B cell (primary cell): ENCODE data around the gene SERPINE1. TPM values are rescaled to one million over a fixed set of nuclear protein-coding genes. Genes with fewer than 3 reads are reported as not detected.

Experiments used
- ATAC-seq: fragments of 200-7000 bp; cut with Tn5 transposase; one replicate; pipeline ENCODE4 v1.10.0; 2021; ENCODE audit warnings: low read depth, mild to moderate bottlenecking, moderate number of reproducible peaks, moderate library complexity
- CTCF ChIA-PET: fragments of 350-600 bp; sonication (Branson Sonifier 250); formaldehyde crosslinking; loops from one replicate; lab custom pipeline; 2021; ENCODE audit warnings: antibody characterized with exemption, inconsistent platforms; lab: Charles Lee
- POLR2A ChIA-PET: fragments of 350-600 bp; sonication (Branson Sonifier 250); formaldehyde crosslinking; loops from one replicate; lab custom pipeline; 2021; ENCODE audit warnings: antibody characterized with exemption; lab: Charles Lee
- DNase-seq: peaks from one replicate; pipeline ENCODE4 v3.0.0; 2013
- H2AFZ ChIP-seq: 2 replicates; pipeline ENCODE4 v1.6.1; 2012; ENCODE audit warnings: mild to moderate bottlenecking, low read depth, low read length; ENCODE audit not compliant: insufficient read depth, poor library complexity, severe bottlenecking
- H3K27ac ChIP-seq, 2 donors: 1 replicate in 1 of 2; 2 replicates in 1 of 2; pipeline ENCODE4 v1.5.1; 2012 to 2013; ENCODE audit warnings: low read length in 2 of 2, mild to moderate bottlenecking in 2 of 2, moderate library complexity in 1 of 2
- H3K27me3 ChIP-seq, 4 experiments: fragments of 200-600 bp in 1 of 4; sonication (generic) in 1 of 4; replicated peaks in 1 of 4; 1 replicate in 2 of 4; 2 replicates in 2 of 4; pipeline versions ENCODE4 v1.6.1 to v1.7.0; 2013 to 2016; ENCODE audit warnings: low read length in 3 of 4, mild to moderate bottlenecking in 2 of 4, mixed read lengths in 1 of 4, moderate library complexity in 1 of 4; ENCODE audit not compliant: insufficient read depth in 4 of 4, control insufficient read depth in 3 of 4; ENCODE audit errors: control extremely low read depth in 1 of 4
- H3K36me3 ChIP-seq, 2 experiments: replicated peaks in 1 of 2; 1 replicate in 1 of 2; 2 replicates in 1 of 2; pipeline versions ENCODE4 v1.6.1 to v1.7.1; 2013; ENCODE audit warnings: low read length in 1 of 2; ENCODE audit not compliant: insufficient read depth in 2 of 2, control insufficient read depth in 1 of 2; ENCODE audit errors: control extremely low read depth in 1 of 2, extremely low read depth in 1 of 2
- H3K4me1 ChIP-seq, 2 donors: fragments of 200-600 bp in 1 of 2; sonication (generic) in 1 of 2; 1 replicate in 1 of 2; 2 replicates in 1 of 2; pipeline versions ENCODE4 v1.5.1 to v1.6.1; 2013 to 2017; ENCODE audit warnings: low read length in 2 of 2; ENCODE audit not compliant: control insufficient read depth in 2 of 2, insufficient read depth in 2 of 2
- H3K4me2 ChIP-seq: replicated peaks from 2 replicates; pipeline ENCODE3; 2012; ENCODE audit warnings: mild to moderate bottlenecking, low read depth, low read length; ENCODE audit not compliant: poor library complexity, severe bottlenecking
- H3K4me3 ChIP-seq, 5 experiments: fragments of 200-600 bp in 1 of 5; sonication (generic) in 1 of 5; 1 replicate in 3 of 5; 2 replicates in 2 of 5; pipeline versions ENCODE4 v1.5.1 to v1.7.0; 2011 to 2016; ENCODE audit warnings: low read length in 4 of 5, mild to moderate bottlenecking in 4 of 5, low read depth in 2 of 5, control low read depth in 1 of 5, moderate library complexity in 1 of 5; ENCODE audit not compliant: insufficient read depth in 1 of 5; ENCODE audit errors: control extremely low read depth in 1 of 5, extremely low read depth in 1 of 5
- H3K79me2 ChIP-seq: fragments of 200-600 bp; sonication (generic); one replicate; pipeline ENCODE4 v1.6.0; 2016; ENCODE audit warnings: low read length; ENCODE audit not compliant: control insufficient read depth, insufficient read depth
- H3K9ac ChIP-seq: fragments of 200-600 bp; sonication (generic); 2 replicates; pipeline ENCODE4 v1.6.1; 2017; ENCODE audit warnings: mild to moderate bottlenecking, low read length, moderate library complexity
- H3K9me3 ChIP-seq, 3 donors: one replicate each; pipeline versions ENCODE4 v1.6.1 to v1.7.1; 2013; ENCODE audit warnings: low read length in 2 of 3; ENCODE audit not compliant: control insufficient read depth in 2 of 3, insufficient read depth in 1 of 3; ENCODE audit errors: control extremely low read depth in 1 of 3
- H4K20me1 ChIP-seq: 2 replicates; pipeline ENCODE4 v1.6.0; 2012; ENCODE audit warnings: mild to moderate bottlenecking, low read length; ENCODE audit not compliant: insufficient read depth, control insufficient read depth, poor library complexity, severe bottlenecking
- H3K27ac Mint-ChIP-seq: one replicate; pipeline ENCODE4 v1.8.0; 2021; ENCODE audit warnings: mixed read lengths
- H3K27me3 Mint-ChIP-seq: one replicate; pipeline ENCODE4 v1.8.0; 2021; ENCODE audit warnings: mixed read lengths
- H3K4me1 Mint-ChIP-seq: one replicate; pipeline ENCODE4 v1.8.0; 2021; ENCODE audit warnings: mixed read lengths
- H3K4me3 Mint-ChIP-seq: one replicate; pipeline ENCODE4 v1.8.0; 2021; ENCODE audit warnings: mixed read lengths
- H3K9me3 Mint-ChIP-seq: one replicate; pipeline ENCODE4 v1.8.0; 2022; ENCODE audit warnings: mixed read lengths; ENCODE audit not compliant: insufficient read depth
- EZH2 ChIP-seq: IDR thresholded peaks from 2 replicates; pipeline ENCODE4 v1.6.1; 2012; ENCODE audit warnings: borderline replicate concordance, low read depth, mild to moderate bottlenecking, moderate library complexity, low read length; ENCODE audit not compliant: insufficient read depth, poor library complexity, severe bottlenecking
- WGBS: methylation state at CpG from one replicate; pipeline ENCODE4 v1.1.5; 2013; ENCODE audit warnings: missing lambda C conversion rate; ENCODE audit not compliant: insufficient coverage; 5-methylcytosine and 5-hydroxymethylcytosine counted together
- intact Hi-C: fragments of 100-400 bp; cut with micrococcal nuclease; formaldehyde crosslinking; loops from one replicate; pipeline ENCODE4 v1.10.0; 2022
- polyA plus RNA-seq: library from polyadenylated mRNA; depleted of rRNA; stranded (reverse); fragments of >200 nt; gene quantifications from 2 replicates; pipeline ENCODE4 v1.2.3, GENCODE V29; 2012
- total RNA-seq, 2 donors: library from RNA; stranded (reverse); fragments of 120-200 nt in 1 of 2; gene quantifications; 1 replicate in 1 of 2; 2 replicates in 1 of 2; pipeline versions ENCODE4 v1.2.3 to v1.2.4, GENCODE V29; 2013 to 2022
- TF ChIP-seq, protein P1 (sequence below): fragments of 200-600 bp; IDR thresholded peaks from one replicate; pipeline ENCODE4 v1.8.0; 2022; ENCODE audit warnings: antibody characterized with exemption, mild to moderate bottlenecking

Gene SERPINE1
- total and polyA plus RNA-seq, 2 donors (not counting 1 experiment from before 2014, with no cell fraction given) = 0.07 to 0.09 TPM

DNA sequence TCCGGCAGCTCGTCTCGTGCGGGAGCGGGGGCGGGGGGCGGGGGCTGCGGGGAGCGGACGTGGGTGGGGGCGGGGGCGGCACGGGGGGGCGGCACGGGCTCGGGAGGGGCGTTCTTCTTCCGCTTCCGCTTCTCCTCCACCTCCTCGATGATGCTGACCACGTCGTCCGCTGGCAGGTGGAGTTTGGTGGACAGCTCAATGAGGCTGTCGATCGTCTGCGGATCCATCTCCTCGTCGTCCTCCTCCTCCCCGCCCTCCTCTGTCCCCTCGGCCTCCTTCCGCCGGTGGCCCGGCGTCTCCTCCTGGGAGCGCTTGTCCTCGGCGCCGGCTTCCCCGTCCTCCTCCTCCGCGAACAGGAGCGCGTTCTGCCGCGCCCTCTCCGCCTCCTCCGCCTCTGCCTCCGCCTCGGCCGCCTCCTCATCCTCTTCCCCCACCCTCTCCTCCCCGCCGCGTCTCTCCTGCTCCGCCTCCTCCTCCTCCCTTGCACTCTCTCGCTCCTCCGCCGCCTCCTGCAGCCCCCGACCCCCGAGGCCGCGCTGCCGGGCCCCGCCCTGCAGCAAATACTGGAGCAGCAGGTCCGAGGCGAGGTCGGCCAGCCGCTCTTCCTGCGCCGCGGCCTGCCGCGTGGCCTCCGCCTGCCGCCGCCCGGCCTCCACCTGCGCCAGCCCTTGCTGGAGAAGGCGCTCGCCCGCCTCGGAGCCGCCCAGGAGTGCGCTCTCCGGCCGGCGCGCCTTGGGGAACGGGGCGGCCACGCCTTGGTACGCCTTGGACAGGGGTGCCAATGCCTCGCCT, 36.6 kb downstream of the SERPINE1 start:
- POLR2A ChIA-PET = interaction anchor here (0.6 kb wide), 1 partner anchor 203 kb away, joined by 7 read pairs; no protein-coding TSS in a partner anchor

More for the DNA sequence above, 36.6 kb downstream of the SERPINE1 start:
- H3K79me2 ChIP-seq = no peaks in the 10 kb centered on the region
- H3K4me3 ChIP-seq = peak overlapping the region; percentile 30 to 64 (median 50)
- H3K4me1 ChIP-seq = peaks cover 44 to 53% of the 10 kb centered on the region in 2 donors
- peak overlapping the region; percentile 99 for H3K4me2 ChIP-seq
- no peak overlapping the region for H3K27ac ChIP-seq
- peaks cover 0 to 61% (median 38%) of the 10 kb centered on the region in 4 experiments for H3K27me3 ChIP-seq
- ATAC-seq = no peak
- H3K9me3 ChIP-seq = peaks cover 0 to 25% (median 3%) of the 10 kb centered on the region in 3 donors
- Mint-ChIP-seq H3K27me3 (peaks cover 37% of the 10 kb centered on the region), H3K9me3 (no peaks in the 10 kb centered on the region), H3K4me1 (peaks cover 30% of the 10 kb centered on the region), H3K27ac (no peak overlapping the region), H3K4me3 (peak overlapping the region; percentile 82)
- peaks cover 0 to 3% of the 10 kb centered on the region in 2 experiments for H3K36me3 ChIP-seq
- peak overlapping the region; percentile 80 for H2AFZ ChIP-seq
- TF ChIP-seq, protein P1, sequence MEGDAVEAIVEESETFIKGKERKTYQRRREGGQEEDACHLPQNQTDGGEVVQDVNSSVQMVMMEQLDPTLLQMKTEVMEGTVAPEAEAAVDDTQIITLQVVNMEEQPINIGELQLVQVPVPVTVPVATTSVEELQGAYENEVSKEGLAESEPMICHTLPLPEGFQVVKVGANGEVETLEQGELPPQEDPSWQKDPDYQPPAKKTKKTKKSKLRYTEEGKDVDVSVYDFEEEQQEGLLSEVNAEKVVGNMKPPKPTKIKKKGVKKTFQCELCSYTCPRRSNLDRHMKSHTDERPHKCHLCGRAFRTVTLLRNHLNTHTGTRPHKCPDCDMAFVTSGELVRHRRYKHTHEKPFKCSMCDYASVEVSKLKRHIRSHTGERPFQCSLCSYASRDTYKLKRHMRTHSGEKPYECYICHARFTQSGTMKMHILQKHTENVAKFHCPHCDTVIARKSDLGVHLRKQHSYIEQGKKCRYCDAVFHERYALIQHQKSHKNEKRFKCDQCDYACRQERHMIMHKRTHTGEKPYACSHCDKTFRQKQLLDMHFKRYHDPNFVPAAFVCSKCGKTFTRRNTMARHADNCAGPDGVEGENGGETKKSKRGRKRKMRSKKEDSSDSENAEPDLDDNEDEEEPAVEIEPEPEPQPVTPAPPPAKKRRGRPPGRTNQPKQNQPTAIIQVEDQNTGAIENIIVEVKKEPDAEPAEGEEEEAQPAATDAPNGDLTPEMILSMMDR = no peak
- peak; percentile 89 for TF ChIP-seq EZH2
- peaks cover 26% of the 10 kb centered on the region for H4K20me1 ChIP-seq
- WGBS = under 1% methylated on average over 72 of the region's 92 CpGs
- peak overlapping the region; percentile 67 for H3K9ac ChIP-seq
- peak; percentile 58 for DNase-seq
- CTCF ChIA-PET = interaction anchor here (2.3 kb wide), 1 partner anchor 20 kb away, joined by 14 read pairs; no protein-coding TSS in a partner anchor
- intact Hi-C loops = no loop called here
